Measurements from ENCODE around the gene XYLT1.

DNA sequence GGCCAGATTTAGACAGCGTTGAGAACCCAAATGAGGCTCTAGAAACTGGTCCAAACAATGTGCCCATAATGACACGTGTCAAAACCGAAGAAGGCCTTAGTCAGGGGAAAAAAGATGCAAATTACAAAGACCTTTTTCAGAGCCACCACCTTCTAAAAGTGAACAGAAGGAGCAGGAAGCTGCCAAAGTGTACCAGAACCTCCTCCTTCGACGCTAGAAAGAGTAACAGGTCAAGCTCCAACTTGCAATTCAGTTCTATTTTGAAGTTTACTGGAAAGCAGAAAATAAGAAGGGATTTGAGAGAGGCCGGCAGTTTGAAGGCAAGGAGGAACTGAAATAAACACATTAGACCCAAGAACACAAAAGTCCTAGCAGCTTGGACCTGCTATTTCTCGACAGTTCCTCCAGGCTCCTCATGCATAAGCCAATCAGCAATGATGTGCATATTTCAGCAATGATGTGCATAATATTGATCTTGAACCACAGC lies 61.8 kb downstream of the XYLT1 start:
- TF ChIP-seq ESRRA (CRISPR knock-in tag; IDR thresholded peaks at IDR 0.05; ENCODE audit: borderline replicate concordance) (no peak), CREB1 (CRISPR knock-in tag; IDR thresholded peaks at IDR 0.05) (no peak)
